ENCODE results near the gene B3GNT9.

GRCh38 chr16:67188798-67189197 lies 38.0 kb upstream of the B3GNT9 start:
- no peak for TF ChIP-seq EZH2 (IDR thresholded peaks at IDR 0.05; ENCODE audit: borderline replicate concordance, low read depth, low read length, poor library complexity, severe bottlenecking)
- TF ChIP-seq, protein P1, sequence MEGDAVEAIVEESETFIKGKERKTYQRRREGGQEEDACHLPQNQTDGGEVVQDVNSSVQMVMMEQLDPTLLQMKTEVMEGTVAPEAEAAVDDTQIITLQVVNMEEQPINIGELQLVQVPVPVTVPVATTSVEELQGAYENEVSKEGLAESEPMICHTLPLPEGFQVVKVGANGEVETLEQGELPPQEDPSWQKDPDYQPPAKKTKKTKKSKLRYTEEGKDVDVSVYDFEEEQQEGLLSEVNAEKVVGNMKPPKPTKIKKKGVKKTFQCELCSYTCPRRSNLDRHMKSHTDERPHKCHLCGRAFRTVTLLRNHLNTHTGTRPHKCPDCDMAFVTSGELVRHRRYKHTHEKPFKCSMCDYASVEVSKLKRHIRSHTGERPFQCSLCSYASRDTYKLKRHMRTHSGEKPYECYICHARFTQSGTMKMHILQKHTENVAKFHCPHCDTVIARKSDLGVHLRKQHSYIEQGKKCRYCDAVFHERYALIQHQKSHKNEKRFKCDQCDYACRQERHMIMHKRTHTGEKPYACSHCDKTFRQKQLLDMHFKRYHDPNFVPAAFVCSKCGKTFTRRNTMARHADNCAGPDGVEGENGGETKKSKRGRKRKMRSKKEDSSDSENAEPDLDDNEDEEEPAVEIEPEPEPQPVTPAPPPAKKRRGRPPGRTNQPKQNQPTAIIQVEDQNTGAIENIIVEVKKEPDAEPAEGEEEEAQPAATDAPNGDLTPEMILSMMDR (conservative IDR thresholded peaks at IDR 0.05; ENCODE audit: low read depth, low read length): no peak

All from A673 (cell line).